HL-60 (cell line): ENCODE data around the gene POC1A.

Source experiments
- CTCF ChIP-seq: IDR thresholded peaks from one replicate; pipeline ENCODE4 v1.5.1; 2011; ENCODE audit warnings: low read length, control low read depth, inconsistent platforms; ENCODE audit not compliant: insufficient read depth
- GABPA ChIP-seq: IDR thresholded peaks from 2 replicates; pipeline ENCODE4 v1.6.1; 2012; ENCODE audit warnings: low read depth
- POLR2AphosphoS5 ChIP-seq: IDR thresholded peaks from 2 replicates; pipeline ENCODE4 v1.6.1; 2012; ENCODE audit warnings: low read depth
- REST ChIP-seq: IDR thresholded peaks from 2 replicates; pipeline ENCODE4 v1.6.1; 2012; ENCODE audit warnings: low read depth; ENCODE audit not compliant: insufficient replicate concordance

GRCh38 chr3:52028572-52028971 lies 125.7 kb downstream of the POC1A start:
- TF ChIP-seq POLR2AphosphoS5 (no peak), CTCF (no peak), REST (no peak), GABPA (no peak)
